Keratinocyte (primary cell): Measurements from ENCODE around the gene SVIP. TPM values are rescaled to one million over a fixed set of nuclear protein-coding genes. Genes with fewer than 3 reads are reported as not detected.

Source experiments
- DNase-seq: peaks from one replicate; pipeline ENCODE4 v3.0.0-alpha.2; 2011; ENCODE audit warnings: low read depth, missing footprints, low spot score
- FAIRE-seq: peaks from 2 replicates; lab custom pipeline; 2011; peaks lifted over from hg19 to GRCh38; lab: Jason Lieb, UNC
- H2AFZ ChIP-seq: 2 replicates; pipeline ENCODE4 v1.6.0; 2012; ENCODE audit warnings: low read length, control low read depth, inconsistent platforms; ENCODE audit not compliant: control insufficient read depth
- H3K27ac ChIP-seq: 2 replicates; pipeline ENCODE4 v1.5.1; 2011; ENCODE audit warnings: low read length; ENCODE audit not compliant: control insufficient read depth, insufficient read depth
- H3K27me3 ChIP-seq: 3 replicates; pipeline ENCODE4 v1.6.0; 2011; ENCODE audit warnings: low read length; ENCODE audit not compliant: control insufficient read depth, insufficient read depth; ENCODE audit errors: extremely low read depth
- H3K36me3 ChIP-seq, 2 experiments: 2 replicates in 1 of 2; 3 replicates in 1 of 2; pipeline ENCODE4 v1.5.1; 2011; ENCODE audit warnings: low read length in 2 of 2, mild to moderate bottlenecking in 1 of 2; ENCODE audit not compliant: control insufficient read depth in 2 of 2, insufficient read depth in 2 of 2; ENCODE audit errors: extremely low read depth in 1 of 2
- H3K4me1 ChIP-seq: 3 replicates; pipeline ENCODE4 v1.5.1; 2011; ENCODE audit warnings: low read length; ENCODE audit not compliant: control insufficient read depth, insufficient read depth; ENCODE audit errors: extremely low read depth
- H3K4me2 ChIP-seq: 3 replicates; pipeline ENCODE4 v1.6.0; 2011; ENCODE audit warnings: low read depth, low read length; ENCODE audit not compliant: control insufficient read depth, insufficient read depth; ENCODE audit errors: extremely low read depth
- H3K4me3 ChIP-seq, 3 experiments: fragments of 200-600 bp in 1 of 3; sonication (generic) in 1 of 3; 2 replicates in 2 of 3; 3 replicates in 1 of 3; pipeline ENCODE4 v1.5.1; 2011 to 2016; ENCODE audit warnings: low read length in 3 of 3, mild to moderate bottlenecking in 3 of 3, control low read depth in 2 of 3, inconsistent platforms in 1 of 3, low read depth in 1 of 3, mixed read lengths in 1 of 3, mixed run types in 1 of 3, moderate library complexity in 1 of 3; ENCODE audit not compliant: control insufficient read depth in 2 of 3, insufficient read depth in 2 of 3; ENCODE audit errors: extremely low read depth in 1 of 3
- H3K79me2 ChIP-seq: 2 replicates; pipeline ENCODE4 v1.6.0; 2012; ENCODE audit warnings: low read length; ENCODE audit not compliant: control insufficient read depth, insufficient read depth
- H3K9ac ChIP-seq: 3 replicates; pipeline ENCODE4 v1.6.0; 2011; ENCODE audit warnings: low read length; ENCODE audit not compliant: control insufficient read depth, insufficient read depth; ENCODE audit errors: extremely low read depth
- H3K9me1 ChIP-seq: 3 replicates; pipeline ENCODE4 v1.6.0; 2011; ENCODE audit warnings: low read length; ENCODE audit not compliant: control insufficient read depth, insufficient read depth; ENCODE audit errors: extremely low read depth
- H3K9me3 ChIP-seq: 2 replicates; pipeline ENCODE4 v1.5.1; 2012; ENCODE audit warnings: low read depth, low read length; ENCODE audit not compliant: control insufficient read depth
- H4K20me1 ChIP-seq: 3 replicates; pipeline ENCODE4 v1.6.0; 2011; ENCODE audit warnings: low read length; ENCODE audit not compliant: control insufficient read depth, insufficient read depth; ENCODE audit errors: extremely low read depth
- EZH2 ChIP-seq: IDR thresholded peaks from one replicate; pipeline ENCODE4 v1.6.1; 2012; ENCODE audit warnings: inconsistent platforms, mild to moderate bottlenecking, low read length, moderate library complexity
- dilution Hi-C: fragments of 300-500 bp; cut with MboI; formaldehyde crosslinking; loops from one replicate; pipeline ENCODE4 v1.7.0; 2020; ENCODE audit warnings: low sequenced_read_pairs; ENCODE audit not compliant: extremely low pct_ligation_motif_present
- polyA plus RNA-seq, 5 experiments: library from polyadenylated mRNA; depleted of rRNA in 3 of 5; stranded (reverse) in 3 of 5; stranded (forward) in 1 of 5; unstranded in 1 of 5; fragments of >200 nt; gene quantifications; 1 replicate in 1 of 5; 2 replicates in 3 of 5; 3 replicates in 1 of 5; pipeline versions ENCODE4 v1.2.1 to v1.2.3, GENCODE V29; 2011 to 2012; ENCODE audit warnings: missing spikeins in 2 of 5, low read depth in 1 of 5, low replicate concordance in 1 of 5
- TF ChIP-seq, protein P1 (sequence below), 3 experiments: IDR thresholded peaks in 1 of 3; conservative IDR thresholded peaks in 1 of 3; optimal IDR thresholded peaks in 1 of 3; 2 replicates in 2 of 3; 3 replicates in 1 of 3; pipeline versions ENCODE3 to v1.5.1; 2011; ENCODE audit warnings: low read length in 3 of 3, mild to moderate bottlenecking in 3 of 3, moderate library complexity in 2 of 3, control low read depth in 1 of 3, inconsistent platforms in 1 of 3; ENCODE audit not compliant: insufficient read depth in 2 of 3; ENCODE audit errors: extremely low read depth in 1 of 3

Gene SVIP
- polyA plus RNA-seq, 1 donor (not counting 4 experiments of a cell fraction or from before 2014, with no cell fraction given) = 3.3 TPM

DNA sequence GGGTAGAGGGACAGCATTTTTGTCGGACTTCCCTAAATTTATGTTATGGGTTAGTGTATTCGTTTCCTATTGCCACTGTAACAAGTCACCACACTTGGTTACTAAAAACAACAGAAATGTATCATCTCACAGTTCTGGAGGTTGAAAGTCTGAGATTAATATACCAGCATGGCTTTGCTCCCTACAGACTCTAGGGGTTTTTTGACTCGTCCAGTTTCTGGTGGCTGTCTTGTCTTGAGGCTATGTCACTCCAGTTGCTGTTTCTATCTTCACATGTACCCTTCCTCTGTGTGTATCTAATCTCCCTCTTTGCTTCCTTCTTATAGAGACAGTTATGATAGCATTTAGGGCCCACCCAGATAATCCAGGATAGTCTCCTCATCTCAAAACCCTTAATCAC lies 39.7 kb upstream of the SVIP start:
- no peaks in the 10 kb centered on the region for H3K79me2 ChIP-seq
- no peak for DNase-seq
- no peaks in the 10 kb centered on the region for H3K9me3 ChIP-seq
- no peak overlapping the region for H2AFZ ChIP-seq
- H3K4me3 ChIP-seq = no peak overlapping the region
- no peaks in the 10 kb centered on the region for H3K36me3 ChIP-seq
- H4K20me1 ChIP-seq = no peaks in the 10 kb centered on the region
- no peak overlapping the region for H3K27ac ChIP-seq
- dilution Hi-C loops = no loop called here
- no peak for FAIRE-seq
- no peaks in the 10 kb centered on the region for H3K4me1 ChIP-seq
- H3K4me2 ChIP-seq = no peak overlapping the region
- H3K9ac ChIP-seq = no peak overlapping the region
- H3K27me3 ChIP-seq = no peaks in the 10 kb centered on the region
- H3K9me1 ChIP-seq = no peaks in the 10 kb centered on the region
- TF ChIP-seq, protein P1, sequence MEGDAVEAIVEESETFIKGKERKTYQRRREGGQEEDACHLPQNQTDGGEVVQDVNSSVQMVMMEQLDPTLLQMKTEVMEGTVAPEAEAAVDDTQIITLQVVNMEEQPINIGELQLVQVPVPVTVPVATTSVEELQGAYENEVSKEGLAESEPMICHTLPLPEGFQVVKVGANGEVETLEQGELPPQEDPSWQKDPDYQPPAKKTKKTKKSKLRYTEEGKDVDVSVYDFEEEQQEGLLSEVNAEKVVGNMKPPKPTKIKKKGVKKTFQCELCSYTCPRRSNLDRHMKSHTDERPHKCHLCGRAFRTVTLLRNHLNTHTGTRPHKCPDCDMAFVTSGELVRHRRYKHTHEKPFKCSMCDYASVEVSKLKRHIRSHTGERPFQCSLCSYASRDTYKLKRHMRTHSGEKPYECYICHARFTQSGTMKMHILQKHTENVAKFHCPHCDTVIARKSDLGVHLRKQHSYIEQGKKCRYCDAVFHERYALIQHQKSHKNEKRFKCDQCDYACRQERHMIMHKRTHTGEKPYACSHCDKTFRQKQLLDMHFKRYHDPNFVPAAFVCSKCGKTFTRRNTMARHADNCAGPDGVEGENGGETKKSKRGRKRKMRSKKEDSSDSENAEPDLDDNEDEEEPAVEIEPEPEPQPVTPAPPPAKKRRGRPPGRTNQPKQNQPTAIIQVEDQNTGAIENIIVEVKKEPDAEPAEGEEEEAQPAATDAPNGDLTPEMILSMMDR (optimal IDR thresholded peaks at IDR 0.05 in 1 of 3, IDR thresholded peaks at IDR 0.05 in 1 of 3, conservative IDR thresholded peaks at IDR 0.05 in 1 of 3; ENCODE audit: extremely low read depth in 1 of 3, insufficient read depth in 2 of 3, low read length in 3 of 3) = no peak
- TF ChIP-seq EZH2 = no peak

DNA sequence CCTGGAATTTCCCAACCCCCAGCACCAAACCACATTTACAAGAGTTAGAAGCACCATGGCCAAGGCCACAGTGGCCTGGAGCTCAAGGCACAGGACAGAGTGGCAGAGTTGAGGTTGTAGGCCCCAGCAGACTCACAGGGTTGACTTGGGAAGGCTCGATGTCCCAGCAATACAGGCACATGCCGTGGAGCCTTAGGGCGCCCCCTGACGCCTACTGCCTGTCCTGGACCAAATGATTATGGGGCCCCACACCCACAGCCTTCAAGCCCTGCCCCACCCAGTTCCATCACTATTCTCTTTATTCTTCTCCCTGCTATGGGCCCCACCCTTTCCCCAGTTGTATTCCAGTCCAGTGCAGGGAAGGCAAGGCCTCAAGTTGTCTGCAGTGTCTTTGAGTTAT lies 30.6 kb upstream of the SVIP start, which contains the start of gene CCDC179:
CCDC179 (minus strand) TSS at position 234 of the 400 bp plus-strand sequence; CDS start at position 181, 53 bp downstream.
- H4K20me1 ChIP-seq = no peaks in the 10 kb centered on the region
- no peak within 1 kb of the TSS for H3K9ac ChIP-seq
- no peaks in the 10 kb centered on the region for H3K4me1 ChIP-seq
- TF ChIP-seq EZH2 = no peak
- TF ChIP-seq, protein P1 (optimal IDR thresholded peaks at IDR 0.05 in 1 of 3, IDR thresholded peaks at IDR 0.05 in 1 of 3, conservative IDR thresholded peaks at IDR 0.05 in 1 of 3; ENCODE audit: extremely low read depth in 1 of 3, insufficient read depth in 2 of 3, low read length in 3 of 3) = no peak
- H3K9me1 ChIP-seq = no peaks in the 10 kb centered on the region
- H3K36me3 ChIP-seq = no peaks in the 10 kb centered on the region
- dilution Hi-C loops = no loop called here
- no peaks in the 10 kb centered on the region for H3K27me3 ChIP-seq
- no peak within 1 kb of the TSS for H2AFZ ChIP-seq
- H3K4me3 ChIP-seq = no peak within 1 kb of the TSS
- FAIRE-seq (no peak), DNase-seq (no peak)
- no peak within 1 kb of the TSS for H3K4me2 ChIP-seq
- no peaks in the 10 kb centered on the region for H3K79me2 ChIP-seq
- no peak within 1 kb of the TSS for H3K27ac ChIP-seq
- H3K9me3 ChIP-seq = no peaks in the 10 kb centered on the region
